ENCODE data around the gene RAI2. TPM values are rescaled to one million over a fixed set of nuclear protein-coding genes. Genes with fewer than 3 reads are reported as not detected.
A peak's percentile ranks its signal among the peaks of the same experiment; 100 is the strongest.
"Not testable (repeated sequence)": the region's sequence is repeated elsewhere in the genome, so short reads cannot be mapped to it uniquely, and the experiment has no call there.

RAI2 gene
- total RNA-seq, 1 donor from 2014 or later, result 1.8 TPM

- Mint-ChIP-seq H3K4me3 (no peak overlapping the region), H3K27ac (no peak overlapping the region), H3K27me3 (ENCODE audit: low read depth) (no peaks in the 10 kb centered on the region), H3K4me1 (peaks cover 7% of the 10 kb centered on the region), H3K9me3 (peaks cover 13% of the 10 kb centered on the region), H3K36me3 (no peaks in the 10 kb centered on the region)
- no peak for TF ChIP-seq CTCF (IDR thresholded peaks at IDR 0.05; ENCODE audit: unreplicated experiment)
- DNase-seq (ENCODE audit: low spot score in 2 of 2, unreplicated experiment in 2 of 2), result no peak
Measured at GRCh38 chrX:17787557-17787956, 73.5 kb downstream of the RAI2 start.

- H3K27me3 Mint-ChIP-seq (ENCODE audit: low read depth); H3K27ac Mint-ChIP-seq; H3K4me1 Mint-ChIP-seq; H3K36me3 Mint-ChIP-seq; DNase-seq (ENCODE audit: low spot score in 2 of 2, unreplicated experiment in 2 of 2): not testable (repeated sequence)
- Mint-ChIP-seq H3K9me3 (peaks cover 13% of the 10 kb centered on the region), H3K4me3 (peak overlapping the region; percentile 51)
Measured at GRCh38 chrX:17786554-17787347, 74.3 kb downstream of the RAI2 start.

- no peaks in the 10 kb centered on the region for H3K4me1 Mint-ChIP-seq
- no peak for TF ChIP-seq CTCF (IDR thresholded peaks at IDR 0.05; ENCODE audit: unreplicated experiment)
Measured at GRCh38 chrX:17779434-17779833, 81.7 kb downstream of the RAI2 start.

GRCh38 chrX:17778997-17779396, 82.1 kb downstream of the RAI2 start:
- TF ChIP-seq CTCF (IDR thresholded peaks at IDR 0.05; ENCODE audit: unreplicated experiment), result no peak
- Mint-ChIP-seq H3K9me3 (peaks cover 32% of the 10 kb centered on the region), H3K36me3 (no peaks in the 10 kb centered on the region), H3K27me3 (ENCODE audit: low read depth) (peaks cover 4% of the 10 kb centered on the region), H3K4me3 (no peak overlapping the region), H3K27ac (no peak overlapping the region), H3K4me1 (no peaks in the 10 kb centered on the region)
- DNase-seq (ENCODE audit: low spot score in 2 of 2, unreplicated experiment in 2 of 2), result no peak

More at GRCh38 chrX:17779434-17779833, 81.7 kb downstream of the RAI2 start:
- H3K27me3 Mint-ChIP-seq (ENCODE audit: low read depth), result peaks cover 4% of the 10 kb centered on the region
- H3K27ac Mint-ChIP-seq, result no peak overlapping the region
- no peak for DNase-seq (ENCODE audit: low spot score in 2 of 2, unreplicated experiment in 2 of 2)
- H3K9me3 Mint-ChIP-seq, result peaks cover 32% of the 10 kb centered on the region
- H3K4me3 Mint-ChIP-seq, result no peak overlapping the region
- no peaks in the 10 kb centered on the region for H3K36me3 Mint-ChIP-seq

GRCh38 chrX:17774053-17774452, 87.0 kb downstream of the RAI2 start:
- no peak overlapping the region for H3K4me3 Mint-ChIP-seq
- H3K4me1 Mint-ChIP-seq, result no peaks in the 10 kb centered on the region
- peaks cover 4% of the 10 kb centered on the region for H3K27me3 Mint-ChIP-seq (ENCODE audit: low read depth)
- no peak for TF ChIP-seq CTCF (IDR thresholded peaks at IDR 0.05; ENCODE audit: unreplicated experiment)
- no peak overlapping the region for H3K27ac Mint-ChIP-seq
- no peak for DNase-seq (ENCODE audit: low spot score in 2 of 2, unreplicated experiment in 2 of 2)
- peaks cover 16% of the 10 kb centered on the region for H3K9me3 Mint-ChIP-seq
- no peaks in the 10 kb centered on the region for H3K36me3 Mint-ChIP-seq

- Mint-ChIP-seq H3K36me3 (no peaks in the 10 kb centered on the region), H3K9me3 (peaks cover 12% of the 10 kb centered on the region), H3K4me1 (no peaks in the 10 kb centered on the region), H3K27ac (no peak overlapping the region), H3K4me3 (no peak overlapping the region), H3K27me3 (ENCODE audit: low read depth) (peaks cover 4% of the 10 kb centered on the region)
- no peak for DNase-seq (ENCODE audit: low spot score in 2 of 2, unreplicated experiment in 2 of 2)
- no peak for TF ChIP-seq CTCF (IDR thresholded peaks at IDR 0.05; ENCODE audit: unreplicated experiment)
Measured at GRCh38 chrX:17773221-17773876, 87.7 kb downstream of the RAI2 start.
